Breast epithelium (tissue), 4 donors: ENCODE results near the gene CSK. TPM values are rescaled to one million over a fixed set of nuclear protein-coding genes. Genes with fewer than 3 reads are reported as not detected.
"Not testable (repeated sequence)": the region's sequence is repeated elsewhere in the genome, so short reads cannot be mapped to it uniquely, and the experiment has no call there.

Source experiments
- DNase-seq, 2 donors: peaks; one replicate each; pipeline ENCODE4 v3.0.0-alpha.2; 2019; ENCODE audit warnings: low spot score in 2 of 2
- H3K27ac ChIP-seq, 2 donors: fragments of 200-600 bp; sonication (generic) in 1 of 2; one replicate each; pipeline ENCODE4 v1.5.1; 2016 to 2019; ENCODE audit warnings: mild to moderate bottlenecking in 1 of 2
- H3K27me3 ChIP-seq, 2 donors: fragments of 200-600 bp; sonication (generic) in 1 of 2; one replicate each; pipeline versions ENCODE4 v1.5.1 to v1.6.0; 2017 to 2019; ENCODE audit warnings: control low read depth in 1 of 2, mild to moderate bottlenecking in 1 of 2
- H3K36me3 ChIP-seq: fragments of 200-600 bp; one replicate; pipeline ENCODE4 v1.5.1; 2019
- H3K4me1 ChIP-seq, 2 donors: fragments of 200-600 bp; sonication (generic); one replicate each; pipeline ENCODE4 v1.5.1; 2016 to 2019; ENCODE audit warnings: control low read depth in 1 of 2
- H3K4me3 ChIP-seq, 3 donors: fragments of 200-600 bp; sonication (generic); 1 replicate in 2 of 3; 2 replicates in 1 of 3; pipeline ENCODE4 v1.5.1; 2016 to 2019; ENCODE audit warnings: mild to moderate bottlenecking in 3 of 3, moderate library complexity in 2 of 3
- H3K9me3 ChIP-seq, 2 donors: fragments of 200-600 bp; sonication (generic) in 1 of 2; one replicate each; pipeline ENCODE4 v1.5.1; 2016 to 2019; ENCODE audit warnings: control low read depth in 1 of 2
- POLR2A ChIP-seq: fragments of 450-650 bp; IDR thresholded peaks from one replicate; pipeline ENCODE4 v1.6.1; 2016; ENCODE audit warnings: antibody characterized with exemption, mild to moderate bottlenecking, moderate library complexity
- POLR2AphosphoS5 ChIP-seq, 3 donors: sonication (generic); formaldehyde crosslinking; IDR thresholded peaks; one replicate each; pipeline ENCODE4 v1.6.1; 2017; ENCODE audit warnings: antibody characterized with exemption in 3 of 3
- intact Hi-C: fragments of 100-400 bp; cut with DNase I; formaldehyde crosslinking; loops from one replicate; pipeline ENCODE4 v1.15.1; 2023; ENCODE audit warnings: low total_unique reads
- total RNA-seq, 3 donors: library from RNA; depleted of rRNA; stranded (reverse); fragments of >200 nt; gene quantifications; one replicate each; pipeline ENCODE4 v1.1.0, GENCODE V29; 2016
- TF ChIP-seq, protein P1 (sequence below), 3 donors: fragments of 450-650 bp; IDR thresholded peaks; one replicate each; pipeline ENCODE4 v1.5.1; 2016 to 2017; ENCODE audit warnings: antibody characterized with exemption in 3 of 3, mild to moderate bottlenecking in 3 of 3, moderate library complexity in 3 of 3

CSK gene
- total RNA-seq, 3 donors from 2014 or later, result 18.7 to 26.2 (median 18.7) TPM

DNA sequence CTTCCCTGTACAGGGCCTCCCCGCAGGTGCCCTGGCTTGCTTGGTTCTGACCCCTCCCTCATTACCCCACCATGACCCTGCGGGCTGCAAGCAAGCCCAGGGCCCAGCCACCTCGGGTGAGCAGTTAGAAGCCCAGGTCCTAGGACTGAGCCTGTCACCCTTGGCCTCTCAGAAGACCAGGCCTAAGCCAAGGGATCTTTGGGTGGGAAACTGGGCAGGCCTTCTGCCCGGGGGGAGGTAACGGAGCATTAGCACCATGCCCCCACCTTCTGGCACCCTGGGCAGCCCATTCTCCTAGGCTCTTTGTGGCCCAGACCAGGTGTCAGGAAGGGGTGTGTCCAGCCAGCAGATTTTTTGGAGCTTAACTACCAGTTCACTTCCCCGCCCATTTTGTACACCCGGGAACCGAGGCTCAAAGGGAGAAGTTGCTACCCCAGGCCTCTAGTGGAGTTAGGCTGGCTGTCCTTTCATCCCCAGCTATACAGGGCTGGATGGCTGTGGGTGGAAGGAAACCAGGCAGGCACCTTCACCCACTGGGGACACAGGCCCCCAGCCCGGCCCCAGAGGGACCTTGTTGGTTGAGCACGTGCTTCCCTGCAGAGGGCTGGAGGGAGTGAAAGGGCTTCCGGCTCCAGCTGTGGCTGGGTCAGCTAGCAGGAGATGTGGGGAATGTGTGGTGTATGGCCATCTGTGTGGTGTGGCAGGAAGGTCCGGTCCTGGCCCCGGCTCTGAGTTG is 1.4 kb downstream of the CSK start:
- no peak for DNase-seq
- no peaks in the 10 kb centered on the region for H3K36me3 ChIP-seq
- peaks cover 13 to 38% of the 10 kb centered on the region in 2 donors for H3K4me1 ChIP-seq
- peak overlapping the region; percentile 71 to 99 (median 81) for H3K4me3 ChIP-seq
- no peaks in the 10 kb centered on the region for H3K9me3 ChIP-seq
- H3K27ac ChIP-seq, result peak overlapping the region; percentile 81 to 96
- TF ChIP-seq, protein P1, sequence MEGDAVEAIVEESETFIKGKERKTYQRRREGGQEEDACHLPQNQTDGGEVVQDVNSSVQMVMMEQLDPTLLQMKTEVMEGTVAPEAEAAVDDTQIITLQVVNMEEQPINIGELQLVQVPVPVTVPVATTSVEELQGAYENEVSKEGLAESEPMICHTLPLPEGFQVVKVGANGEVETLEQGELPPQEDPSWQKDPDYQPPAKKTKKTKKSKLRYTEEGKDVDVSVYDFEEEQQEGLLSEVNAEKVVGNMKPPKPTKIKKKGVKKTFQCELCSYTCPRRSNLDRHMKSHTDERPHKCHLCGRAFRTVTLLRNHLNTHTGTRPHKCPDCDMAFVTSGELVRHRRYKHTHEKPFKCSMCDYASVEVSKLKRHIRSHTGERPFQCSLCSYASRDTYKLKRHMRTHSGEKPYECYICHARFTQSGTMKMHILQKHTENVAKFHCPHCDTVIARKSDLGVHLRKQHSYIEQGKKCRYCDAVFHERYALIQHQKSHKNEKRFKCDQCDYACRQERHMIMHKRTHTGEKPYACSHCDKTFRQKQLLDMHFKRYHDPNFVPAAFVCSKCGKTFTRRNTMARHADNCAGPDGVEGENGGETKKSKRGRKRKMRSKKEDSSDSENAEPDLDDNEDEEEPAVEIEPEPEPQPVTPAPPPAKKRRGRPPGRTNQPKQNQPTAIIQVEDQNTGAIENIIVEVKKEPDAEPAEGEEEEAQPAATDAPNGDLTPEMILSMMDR (IDR thresholded peaks at IDR 0.05), result no peak
- TF ChIP-seq POLR2AphosphoS5 (IDR thresholded peaks at IDR 0.05) (no peak), POLR2A (no peak)
- intact Hi-C loops, result no loop called here
- H3K27me3 ChIP-seq, result no peaks in the 10 kb centered on the region

DNA sequence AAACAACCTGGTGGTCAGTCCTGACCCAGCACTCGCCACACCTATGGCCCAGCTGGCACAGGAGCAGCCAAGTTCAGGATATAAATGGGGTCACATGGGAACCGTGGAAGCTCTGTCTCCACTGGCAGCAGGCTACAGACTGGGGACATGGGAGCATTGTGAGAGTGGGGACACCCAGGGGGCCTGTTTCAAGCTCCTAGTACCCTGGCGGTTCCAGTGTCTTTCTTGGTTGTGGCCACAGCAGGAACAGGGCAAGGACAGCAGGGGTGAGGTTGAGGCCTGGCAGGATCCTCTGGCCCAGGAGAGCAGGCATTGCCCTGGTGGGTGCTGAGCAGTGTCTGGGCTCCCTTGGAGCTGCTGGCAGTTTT is 1.9 kb downstream of the CSK start:
- H3K36me3 ChIP-seq, result no peaks in the 10 kb centered on the region
- TF ChIP-seq POLR2A (no peak), POLR2AphosphoS5 (IDR thresholded peaks at IDR 0.05) (no peak)
- TF ChIP-seq, protein P1 (IDR thresholded peaks at IDR 0.05), result no peak
- H3K9me3 ChIP-seq, result no peaks in the 10 kb centered on the region
- H3K4me1 ChIP-seq, result peaks cover 14 to 39% of the 10 kb centered on the region in 2 donors
- no peak for DNase-seq
- H3K27me3 ChIP-seq, result no peaks in the 10 kb centered on the region
- H3K4me3 ChIP-seq, result peak overlapping the region; percentile 71 to 99 (median 81)
- intact Hi-C loops, result no loop called here
- peak overlapping the region; percentile 81 to 96 for H3K27ac ChIP-seq

DNA sequence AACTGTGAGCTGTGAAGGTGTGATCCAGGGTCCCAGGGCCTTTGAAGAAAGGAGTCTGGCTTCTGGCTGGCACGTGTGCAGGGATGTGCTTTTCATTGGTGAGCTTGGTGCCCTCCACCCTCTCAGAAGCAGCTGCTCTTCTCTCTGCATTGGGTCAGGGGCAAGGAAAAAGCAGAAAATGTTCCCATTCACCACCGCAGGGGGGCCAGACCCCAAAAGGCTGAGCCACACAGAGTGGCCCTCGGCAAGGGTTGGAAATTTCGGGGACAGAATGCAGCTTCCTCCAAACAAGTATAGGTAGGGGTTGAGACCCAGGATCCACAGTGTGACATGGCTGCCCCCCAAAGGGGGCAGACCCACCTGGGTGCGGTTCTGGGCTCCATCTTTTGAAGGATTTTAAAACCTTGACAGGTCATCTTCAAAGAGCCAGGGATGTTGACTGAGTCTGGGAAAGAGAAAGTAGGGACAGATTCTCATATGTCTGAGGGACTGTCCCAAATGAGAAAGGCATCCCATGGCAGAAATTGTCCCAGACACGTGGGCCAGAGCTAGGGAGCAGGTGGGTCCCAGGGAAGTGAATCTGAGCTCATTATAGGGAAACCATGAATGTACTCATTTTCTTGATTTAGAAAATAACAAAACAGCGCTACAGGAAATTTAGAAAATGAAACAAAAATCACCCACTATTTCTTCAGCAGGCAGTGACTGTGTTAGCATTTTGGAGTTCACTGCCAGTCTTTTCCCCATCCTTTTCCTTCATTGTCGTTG is 2.7 kb downstream of the CSK start:
- H3K27ac ChIP-seq, result peak overlapping the region; percentile 81 to 84
- H3K4me3 ChIP-seq, result peak overlapping the region in 1 of 3 donors; percentile 71
- TF ChIP-seq POLR2AphosphoS5 (IDR thresholded peaks at IDR 0.05) (no peak), POLR2A (no peak)
- TF ChIP-seq, protein P1 (IDR thresholded peaks at IDR 0.05), result no peak
- intact Hi-C loops, result no loop called here
- peaks cover 20 to 47% of the 10 kb centered on the region in 2 donors for H3K4me1 ChIP-seq
- H3K27me3 ChIP-seq, result no peaks in the 10 kb centered on the region
- no peaks in the 10 kb centered on the region for H3K36me3 ChIP-seq
- DNase-seq, result no peak
- H3K9me3 ChIP-seq, result no peaks in the 10 kb centered on the region

DNA sequence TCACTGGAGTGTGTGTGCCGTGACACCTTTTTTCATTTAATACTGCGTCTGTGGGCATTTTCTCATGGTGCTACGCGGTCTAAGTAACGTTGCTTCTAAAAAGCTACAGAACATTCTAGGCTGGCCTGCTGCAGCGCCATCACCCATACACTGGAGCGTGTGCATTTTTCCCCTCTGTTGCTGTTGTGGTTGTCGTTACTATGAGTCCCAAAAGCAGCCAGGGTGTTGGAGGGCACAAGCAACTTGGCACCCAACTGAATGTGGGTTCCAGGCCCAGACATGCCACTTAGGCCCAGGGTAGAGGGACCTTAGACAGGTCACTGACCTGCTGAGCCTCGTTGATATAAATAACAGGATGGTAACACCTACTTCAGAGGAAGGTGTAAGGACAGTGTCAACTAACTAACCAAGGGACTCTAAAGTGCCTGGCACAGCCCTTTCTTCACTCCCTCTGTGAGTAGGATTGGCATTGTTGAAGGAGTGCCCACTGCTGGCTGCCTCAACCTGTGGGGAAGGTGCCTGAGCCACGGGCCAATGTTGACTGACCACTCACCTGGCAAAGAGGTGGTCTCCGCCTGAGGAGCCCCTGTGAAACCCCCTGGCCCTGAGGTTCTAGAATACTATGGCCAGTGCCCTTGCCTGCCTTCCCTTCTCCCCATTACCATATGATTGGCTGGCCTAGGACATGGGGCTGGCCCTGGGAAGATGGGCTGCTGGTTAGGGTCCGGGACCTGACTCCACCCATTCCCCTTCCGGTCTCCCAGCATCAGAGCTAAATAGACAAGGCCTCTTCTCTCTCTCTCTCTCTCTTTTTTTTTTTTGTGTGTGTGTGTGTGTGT is 3.5 kb downstream of the CSK start:
- peak overlapping the region; percentile 60 to 84 for H3K27ac ChIP-seq
- H3K27me3 ChIP-seq, result no peaks in the 10 kb centered on the region
- no peaks in the 10 kb centered on the region for H3K9me3 ChIP-seq
- H3K4me1 ChIP-seq, result peaks cover 28 to 53% of the 10 kb centered on the region in 2 donors
- intact Hi-C loops, result no loop called here
- H3K36me3 ChIP-seq, result no peaks in the 10 kb centered on the region
- TF ChIP-seq, protein P1 (IDR thresholded peaks at IDR 0.05), result no peak
- no peak for TF ChIP-seq POLR2AphosphoS5 (IDR thresholded peaks at IDR 0.05)
- DNase-seq, result no peak
- no peak overlapping the region for H3K4me3 ChIP-seq

DNA sequence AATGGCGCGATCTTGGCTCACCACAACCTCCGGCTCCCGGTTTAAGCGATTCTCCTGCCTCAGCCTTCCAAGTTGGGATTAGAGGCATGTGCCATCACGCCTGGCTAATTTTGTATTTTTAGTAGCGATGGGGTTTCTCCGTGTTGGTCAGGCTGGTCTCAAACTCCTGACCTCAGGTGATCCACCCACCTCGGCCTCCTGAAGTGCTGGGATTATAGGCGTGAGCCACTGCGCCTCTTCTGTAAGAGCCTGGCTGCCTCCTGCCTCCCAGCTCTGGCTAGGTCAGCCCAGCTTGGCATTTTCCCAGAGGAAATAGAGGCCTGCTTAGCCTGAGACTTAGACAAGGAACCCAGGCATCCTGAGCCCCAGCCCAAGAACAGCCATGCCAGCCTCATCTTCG is 4.2 kb downstream of the CSK start:
- H3K4me1 ChIP-seq, result peaks cover 30 to 51% of the 10 kb centered on the region in 2 donors
- H3K9me3 ChIP-seq, intact Hi-C loops, H3K4me3 ChIP-seq, H3K27me3 ChIP-seq, H3K36me3 ChIP-seq, DNase-seq: not testable (repeated sequence)
- peak overlapping the region; percentile 60 to 84 for H3K27ac ChIP-seq
